GM19035 (cell line): ENCODE measurements around the gene TOR1B.
"Not testable (repeated sequence)": the region's sequence is repeated elsewhere in the genome, so short reads cannot be mapped to it uniquely, and the experiment has no call there.

Experiments used
- ATAC-seq: cut with Tn5 transposase; IDR thresholded peaks from one replicate; pipeline ENCODE4 v1.9.1; 2021; ENCODE audit not compliant: unreplicated experiment

TOR1B gene

GRCh38 chr9:129776096-129776495, 26.9 kb upstream of the TOR1B start:
- ATAC-seq, result not testable (repeated sequence)

GRCh38 chr9:129776566-129776937, 26.4 kb upstream of the TOR1B start:
- no peak for ATAC-seq

- no peak for ATAC-seq
Measured at GRCh38 chr9:129776938-129777768, 25.8 kb upstream of the TOR1B start.

GRCh38 chr9:129777769-129778130, 25.2 kb upstream of the TOR1B start:
- ATAC-seq, result no peak

- no peak for ATAC-seq
Measured at GRCh38 chr9:129778469-129778868, 24.5 kb upstream of the TOR1B start.

GRCh38 chr9:129779560-129780190, 23.3 kb upstream of the TOR1B start:
- ATAC-seq, result no peak

GRCh38 chr9:129781131-129781530, 21.9 kb upstream of the TOR1B start:
- no peak for ATAC-seq

- ATAC-seq, result no peak
Measured at GRCh38 chr9:129781981-129782380, 21.0 kb upstream of the TOR1B start.

- no peak for ATAC-seq
Measured at GRCh38 chr9:129783516-129784361, 19.2 kb upstream of the TOR1B start.

- not testable (repeated sequence) for ATAC-seq
Measured at GRCh38 chr9:129784970-129785369, 18.0 kb upstream of the TOR1B start.

- ATAC-seq, result no peak
Measured at GRCh38 chr9:129785866-129786265, 17.1 kb upstream of the TOR1B start.

GRCh38 chr9:129786481-129786880, 16.5 kb upstream of the TOR1B start:
- ATAC-seq, result no peak

GRCh38 chr9:129794549-129794948, 8.4 kb upstream of the TOR1B start:
- ATAC-seq, result no peak

GRCh38 chr9:129796029-129796428, 7.0 kb upstream of the TOR1B start:
- not testable (repeated sequence) for ATAC-seq

GRCh38 chr9:129798973-129799372, 4.0 kb upstream of the TOR1B start:
- ATAC-seq, result no peak

- no peak for ATAC-seq
Measured at GRCh38 chr9:129801504-129801903, 1.5 kb upstream of the TOR1B start.

GRCh38 chr9:129803676-129804060, 684 bp downstream of the TOR1B start:
- ATAC-seq, result no peak

GRCh38 chr9:129806061-129806460, 3.1 kb downstream of the TOR1B start:
- no peak for ATAC-seq

- no peak for ATAC-seq
Measured at GRCh38 chr9:129809346-129809745, 6.4 kb downstream of the TOR1B start.

GRCh38 chr9:129810116-129810515, 7.1 kb downstream of the TOR1B start:
- no peak for ATAC-seq

- ATAC-seq, result no peak
Measured at GRCh38 chr9:129810788-129811187, 7.8 kb downstream of the TOR1B start.

GRCh38 chr9:129811967-129812363, 9.0 kb downstream of the TOR1B start:
- no peak for ATAC-seq
